H1 (cell line): ENCODE results near the gene TMEM212. TPM values are rescaled to one million over a fixed set of nuclear protein-coding genes. Genes with fewer than 3 reads are reported as not detected.

Source experiments
- BCL11A ChIP-seq, 2 experiments: IDR thresholded peaks; one replicate each; pipeline ENCODE4 v1.6.1; 2011; ENCODE audit warnings: low read depth in 2 of 2, low read length in 2 of 2, mild to moderate bottlenecking in 2 of 2
- CHD2 ChIP-seq: IDR thresholded peaks from 2 replicates; pipeline ENCODE4 v1.6.1; 2012; ENCODE audit warnings: low read length, improper control_type of control experiment
- polyA plus RNA-seq, 7 experiments: library from polyadenylated mRNA; depleted of rRNA in 3 of 7; stranded (reverse) in 5 of 7; unstranded in 2 of 7; fragments of >200 nt in 5 of 7; fragments of 200-250 nt in 2 of 7; gene quantifications; 1 replicate in 5 of 7; 2 replicates in 1 of 7; 4 replicates in 1 of 7; pipeline versions ENCODE4 v1.2.1 to v1.2.3, GENCODE V29; 2011 to 2013; ENCODE audit warnings: missing spikeins in 2 of 7, mixed read lengths in 2 of 7
- total RNA-seq: library from RNA; stranded (reverse); fragmentation: NEBNext Ultra II Directional; extraction: Animal tissue kit (Norgen Biotek cat#: 25700); gene quantifications from 2 replicates; pipeline ENCODE4 v1.2.1, GENCODE V29; 2021

The TMEM212 gene
- total and polyA plus RNA-seq, 2 of the 8 experiments (the other 6 are each of a cell fraction or from before 2014, with no cell fraction given): not detected

DNA sequence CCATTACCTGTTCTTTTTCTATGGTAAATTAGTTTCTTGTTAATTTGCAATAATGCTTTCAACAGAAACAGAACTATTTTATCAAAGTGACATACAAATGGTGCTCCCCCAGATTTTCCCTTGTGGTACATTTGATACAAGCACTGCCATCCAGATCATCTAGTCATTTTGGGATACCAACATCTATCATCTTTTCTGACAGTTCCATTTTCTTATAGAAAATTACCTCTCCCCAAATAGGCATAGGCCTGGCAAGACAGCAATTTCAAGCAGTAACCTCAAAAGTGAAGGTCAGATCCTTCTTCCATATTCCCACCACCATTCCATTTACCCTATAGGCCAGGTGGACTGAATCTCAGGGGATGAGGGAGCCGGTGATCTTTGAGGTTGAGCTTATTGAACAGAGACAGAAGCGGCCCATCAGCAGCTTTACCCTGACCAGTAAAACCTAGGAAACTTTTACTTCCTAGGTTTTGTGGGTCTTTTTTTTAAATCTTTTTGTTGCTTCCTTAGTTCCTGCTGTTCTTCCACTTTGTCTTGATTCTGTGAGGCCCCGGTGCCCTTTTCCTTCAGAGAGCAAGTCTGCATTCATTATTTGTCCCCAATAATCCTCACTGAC is 29.8 kb upstream of the TMEM212 start (continued):
- TF ChIP-seq BCL11A (IDR thresholded peaks at IDR 0.05; ENCODE audit: low read depth in 2 of 2, low read length in 2 of 2) (no peak), CHD2 (no peak)
